HG02973 (cell line): ENCODE data around the gene WDR13.
A peak's percentile ranks its signal among the peaks of the same experiment; 100 is the strongest.
"Not testable (repeated sequence)": the region's sequence is repeated elsewhere in the genome, so short reads cannot be mapped to it uniquely, and the experiment has no call there.

ENCODE experiments used
- ATAC-seq: cut with Tn5 transposase; IDR thresholded peaks from one replicate; pipeline ENCODE4 v1.9.1; 2021; ENCODE audit warnings: moderate library complexity; ENCODE audit not compliant: unreplicated experiment

WDR13 gene

DNA sequence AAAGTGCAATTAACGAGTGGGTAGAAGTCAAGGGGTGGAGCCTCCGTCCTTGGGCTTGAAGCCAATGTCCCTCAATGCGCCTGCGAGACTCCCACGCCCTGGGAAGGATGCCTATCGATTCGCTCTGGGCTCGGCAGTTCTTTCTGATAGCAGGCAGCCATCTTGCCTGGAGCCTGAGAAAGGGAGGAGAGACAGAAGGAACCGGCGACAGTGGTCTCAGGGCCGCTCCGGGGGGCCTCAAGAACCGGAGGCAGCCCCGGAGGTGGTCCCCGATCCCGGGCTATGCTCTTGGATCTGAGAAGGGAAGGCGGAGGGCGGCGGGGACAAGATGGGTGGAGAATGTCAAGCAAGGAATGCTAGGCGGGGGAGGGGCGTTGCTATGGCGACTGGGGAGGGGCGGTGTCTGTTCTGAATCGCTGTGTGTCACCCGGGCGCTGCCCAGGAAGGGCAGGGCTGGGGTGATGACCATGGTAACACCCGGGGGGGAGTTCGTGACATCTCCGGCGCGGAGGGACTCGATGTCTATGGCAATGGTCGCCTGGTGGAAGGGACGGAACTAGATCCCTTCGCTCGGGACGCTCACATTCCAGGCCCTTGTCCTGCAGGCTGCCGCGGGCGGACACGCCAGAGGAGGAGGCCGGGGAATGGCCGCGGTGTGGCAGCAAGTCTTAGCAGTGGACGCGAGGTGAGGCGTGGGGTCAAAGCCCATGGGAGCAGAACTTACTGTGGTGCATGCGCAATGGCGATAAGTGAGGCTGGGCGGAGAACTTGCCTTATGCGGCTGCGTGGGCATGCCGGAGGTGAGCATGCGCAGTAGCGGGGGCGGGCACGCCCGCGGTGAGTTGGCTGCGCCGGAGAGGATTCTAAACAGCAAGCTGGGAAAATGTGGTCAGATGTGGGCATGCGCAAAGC, at the start of gene WDR13:
WDR13 (plus strand) TSS at position 140 of the 912 bp plus-strand sequence; CDS start at position 645, 505 bp downstream.
- peak; percentile 59 for ATAC-seq

DNA sequence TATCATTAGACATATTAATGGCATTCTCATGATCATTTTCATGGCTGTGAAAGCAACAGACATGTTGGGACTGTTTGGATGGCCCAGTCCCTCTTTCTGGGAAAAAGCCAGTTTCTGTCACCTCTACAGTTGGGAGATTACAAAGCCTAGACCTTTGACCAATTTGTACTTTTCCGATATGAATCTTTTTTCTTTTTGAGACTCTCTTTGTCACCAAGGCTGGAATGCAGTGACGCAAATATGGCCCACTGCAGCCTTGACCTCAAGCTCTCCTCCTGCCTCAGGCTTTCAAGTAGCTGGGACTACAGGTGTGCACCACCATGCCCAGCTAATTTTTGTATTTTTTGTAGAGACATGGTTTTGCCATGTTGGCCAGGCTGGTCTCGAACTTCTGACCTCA, 48.4 kb upstream of the WDR13 start:
- ATAC-seq = no peak

DNA sequence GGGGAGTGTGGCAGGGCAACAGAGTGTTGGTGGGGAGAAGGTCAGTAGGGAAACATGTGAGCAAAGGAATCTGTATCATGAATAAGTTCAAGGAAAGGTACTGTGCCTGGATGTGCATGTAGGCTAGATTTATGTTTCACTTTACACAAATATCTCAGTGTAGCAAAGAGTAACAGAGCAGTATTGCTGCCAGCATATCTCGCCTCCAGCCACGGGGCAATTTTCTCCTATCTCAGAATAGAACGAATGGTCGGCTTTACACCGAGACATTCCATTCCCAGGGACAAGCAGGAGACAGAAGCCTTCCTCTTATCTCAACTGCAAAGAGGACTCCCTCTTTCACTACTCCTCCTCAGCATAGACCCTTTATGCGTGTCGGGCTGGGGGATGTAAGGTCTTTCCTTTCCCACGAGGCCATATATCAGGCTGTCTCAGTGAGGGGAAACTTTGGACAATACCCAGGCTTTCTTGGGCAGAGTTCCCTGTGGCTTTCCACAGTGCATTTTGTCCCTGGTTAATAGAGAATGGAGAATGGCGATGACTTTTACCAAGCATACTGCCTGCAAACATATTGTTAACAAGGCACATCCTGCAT, 41.5 kb upstream of the WDR13 start:
- ATAC-seq = not testable (repeated sequence)

DNA sequence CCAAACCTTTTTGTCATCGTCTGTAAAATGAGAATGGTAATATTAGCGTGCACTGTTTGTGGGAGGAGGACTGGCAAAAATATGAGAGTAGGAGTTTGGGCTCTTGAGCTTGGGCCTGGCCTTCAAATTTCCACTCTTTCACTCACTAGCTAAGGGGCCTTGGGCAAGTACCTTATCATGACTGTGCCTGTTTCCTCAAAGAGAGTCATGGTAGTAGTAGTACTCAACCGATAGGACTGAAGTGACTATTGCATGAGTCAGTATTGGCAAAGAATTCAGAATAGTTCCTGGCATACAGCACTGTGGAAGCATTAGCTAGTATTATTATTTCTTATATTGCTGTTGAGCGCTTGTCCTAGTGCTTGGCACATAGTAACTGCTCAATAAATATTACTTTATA, 39.0 kb upstream of the WDR13 start:
- ATAC-seq = no peak

DNA sequence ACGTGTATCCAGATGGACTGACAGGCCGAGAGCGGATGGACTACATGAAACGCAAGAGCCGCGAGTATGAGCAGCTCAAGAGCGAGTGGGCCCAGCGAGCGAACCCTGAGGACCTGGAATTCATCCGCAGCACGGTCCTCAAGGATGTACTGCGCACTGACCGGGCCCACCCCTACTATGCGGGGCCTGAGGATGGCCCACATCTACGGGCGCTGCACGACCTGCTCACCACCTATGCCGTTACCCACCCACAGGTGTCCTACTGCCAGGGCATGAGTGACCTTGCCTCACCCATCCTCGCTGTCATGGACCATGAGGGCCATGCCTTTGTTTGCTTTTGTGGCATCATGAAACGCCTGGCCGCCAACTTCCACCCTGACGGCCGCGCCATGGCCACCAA, 37.7 kb upstream of the WDR13 start:
- ATAC-seq = no peak

DNA sequence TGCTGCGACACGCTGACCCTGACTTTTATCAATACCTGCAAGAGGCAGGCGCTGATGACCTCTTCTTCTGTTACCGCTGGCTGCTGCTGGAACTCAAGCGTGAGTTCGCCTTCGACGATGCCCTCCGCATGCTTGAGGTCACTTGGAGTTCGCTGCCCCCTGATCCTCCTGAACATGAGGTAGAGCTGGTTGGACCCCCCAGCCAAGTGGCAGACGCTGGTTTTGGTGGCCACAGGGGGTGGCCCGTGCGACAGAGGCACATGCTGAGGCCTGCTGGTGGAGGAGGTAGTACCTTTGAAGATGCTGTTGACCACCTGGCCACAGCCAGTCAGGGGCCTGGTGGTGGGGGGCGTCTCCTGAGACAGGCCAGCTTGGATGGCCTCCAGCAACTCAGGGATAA, 37.2 kb upstream of the WDR13 start:
- no peak for ATAC-seq

DNA sequence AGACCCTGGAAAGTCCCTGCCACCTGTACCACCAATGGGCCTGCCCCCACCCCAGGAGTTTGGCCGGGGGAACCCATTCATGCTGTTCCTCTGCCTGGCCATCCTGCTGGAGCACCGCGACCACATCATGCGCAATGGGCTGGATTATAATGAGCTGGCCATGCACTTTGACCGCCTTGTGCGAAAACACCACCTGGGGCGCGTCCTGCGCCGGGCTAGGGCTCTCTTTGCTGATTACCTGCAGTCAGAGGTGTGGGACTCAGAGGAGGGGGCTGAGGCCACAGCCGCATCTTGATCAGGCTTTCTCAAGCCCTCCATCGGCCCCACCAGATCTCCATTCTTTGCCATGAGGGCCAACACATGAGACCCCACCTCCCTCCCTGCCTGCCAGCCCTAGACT, 36.6 kb upstream of the WDR13 start:
- ATAC-seq = no peak

DNA sequence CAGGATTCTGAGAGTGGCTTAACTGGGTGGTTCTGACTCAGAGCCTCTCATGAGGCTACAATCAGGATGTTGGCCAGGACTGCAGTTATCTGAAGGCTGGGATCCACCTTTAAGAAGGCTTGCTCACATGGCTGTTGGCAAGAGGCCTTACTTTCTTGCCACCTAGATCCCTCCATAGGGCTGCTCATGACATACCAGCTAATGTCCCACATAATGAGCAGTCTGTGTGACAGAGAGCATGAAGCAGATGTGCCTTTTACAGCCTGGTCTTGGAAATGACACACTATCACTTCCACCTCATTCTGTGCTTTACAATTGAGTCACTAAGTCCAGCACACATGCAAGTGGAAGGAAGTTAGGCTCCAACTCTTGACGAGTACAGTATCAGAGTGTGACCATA, 27.3 kb upstream of the WDR13 start:
- ATAC-seq = peak; percentile 50

DNA sequence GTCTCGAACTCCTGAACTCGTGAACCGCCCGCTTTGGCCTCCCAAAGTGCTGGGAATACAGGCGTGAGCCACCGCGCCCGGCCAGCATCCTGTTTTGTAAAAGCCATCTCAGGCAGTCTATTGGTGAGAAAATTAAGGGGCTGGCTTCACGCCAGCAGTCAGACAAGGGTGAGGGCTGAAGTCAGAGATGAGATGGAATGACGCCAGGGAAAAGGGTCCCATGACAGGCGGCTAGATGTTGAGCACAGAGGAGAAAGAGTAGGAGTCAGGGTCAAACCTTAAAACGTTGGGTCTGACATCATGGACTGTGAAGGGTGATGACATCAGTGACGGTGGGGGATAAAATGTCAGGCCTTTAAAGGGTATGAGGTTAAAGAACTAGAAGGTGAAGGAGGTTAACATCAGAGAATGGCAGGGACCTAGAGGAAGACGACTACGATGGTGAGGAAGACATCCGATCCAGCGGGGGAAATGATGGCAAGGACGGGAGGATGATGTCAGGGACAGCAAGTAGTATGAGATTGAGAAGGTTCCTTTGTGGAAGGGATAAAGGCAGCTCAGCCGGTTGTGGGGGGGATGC, 23.5 kb upstream of the WDR13 start:
- ATAC-seq = peak; percentile 24

DNA sequence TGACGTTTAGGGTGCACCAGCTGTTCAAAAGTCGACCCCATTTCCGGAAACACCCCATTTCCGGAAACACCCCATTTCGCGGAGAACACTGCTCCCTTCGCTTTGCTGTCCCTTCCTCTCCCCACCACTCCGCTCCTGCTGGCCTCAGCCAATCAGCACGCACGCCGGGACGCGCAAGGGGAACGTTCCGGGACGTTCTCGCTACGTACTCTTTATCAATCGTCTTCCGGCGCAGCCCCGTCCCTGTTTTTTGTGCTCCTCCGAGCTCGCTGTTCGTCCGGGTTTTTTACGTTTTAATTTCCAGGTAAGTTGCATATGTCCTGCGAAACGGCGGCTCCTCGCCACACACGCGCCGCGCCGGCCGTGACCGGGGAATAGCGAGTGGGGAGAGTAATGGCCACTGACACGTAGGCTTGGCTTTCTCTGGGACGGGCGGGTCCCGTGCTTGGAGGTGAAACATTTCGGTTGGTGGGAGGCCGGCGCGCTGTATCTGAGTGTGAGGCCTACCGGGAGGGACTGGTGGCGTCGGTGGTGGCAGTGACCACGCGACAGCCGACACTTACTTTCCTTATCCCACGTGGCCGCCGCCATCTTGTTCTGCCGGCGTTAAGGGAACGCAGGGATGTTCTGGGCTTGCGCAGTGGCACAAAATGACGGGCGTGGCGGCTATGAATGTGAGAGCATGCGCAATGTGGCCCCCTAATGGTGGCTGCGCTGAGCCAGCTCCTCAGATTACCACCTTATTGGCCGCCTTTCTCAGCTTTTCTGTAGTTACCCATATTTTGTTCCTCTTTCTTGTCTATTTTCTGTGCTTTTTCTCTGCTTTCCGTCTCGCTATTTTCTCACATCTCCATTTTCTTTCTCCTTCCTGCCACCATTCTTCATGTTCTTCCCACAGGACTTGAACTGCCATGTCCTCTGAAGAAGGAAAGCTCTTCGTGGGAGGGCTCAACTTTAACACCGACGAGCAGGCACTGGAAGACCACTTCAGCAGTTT, 22.7 kb upstream of the WDR13 start, which contains the start of gene RBM3:
RBM3 (plus strand) TSS at position 215 of the 997 bp plus-strand sequence; CDS start at position 912, 697 bp downstream.
- peak; percentile 86 for ATAC-seq

DNA sequence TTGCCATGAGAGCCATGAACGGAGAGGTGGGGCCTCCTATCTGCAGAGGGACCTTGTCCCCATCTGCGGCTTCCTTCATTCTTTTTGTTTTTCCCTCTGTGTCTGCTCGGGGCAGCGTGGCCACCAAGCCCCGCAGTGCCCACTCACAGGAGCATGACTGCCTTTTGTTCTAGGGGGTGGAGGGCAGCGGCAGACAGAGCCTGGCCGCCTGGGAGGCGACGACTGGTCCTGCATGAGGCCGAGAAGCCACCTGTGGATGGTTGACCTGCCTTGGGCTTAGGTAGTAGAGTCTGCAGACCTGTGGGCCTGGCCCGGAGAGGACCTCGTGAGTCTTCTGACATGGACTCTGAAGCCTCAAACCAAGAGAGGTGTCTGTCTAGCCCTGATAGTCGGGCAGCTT, 21.6 kb upstream of the WDR13 start:
- ATAC-seq = no peak

DNA sequence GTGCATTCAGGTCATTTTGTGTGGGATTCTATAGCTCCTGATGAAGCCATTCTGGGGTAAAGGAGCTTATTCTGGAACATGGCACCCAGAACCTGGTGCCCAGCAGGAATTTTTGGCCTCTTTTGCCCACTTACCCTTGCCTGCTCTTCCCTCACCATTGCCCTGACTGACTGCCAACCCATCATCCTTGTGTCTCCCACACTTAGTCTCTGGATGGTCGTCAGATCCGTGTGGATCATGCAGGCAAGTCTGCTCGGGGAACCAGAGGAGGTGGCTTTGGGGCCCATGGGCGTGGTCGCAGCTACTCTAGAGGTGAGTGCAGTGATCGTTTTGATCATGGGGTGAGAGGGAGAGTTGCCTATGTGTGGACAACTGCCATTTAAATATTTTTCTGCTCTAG, 21.2 kb upstream of the WDR13 start:
- ATAC-seq = no peak

DNA sequence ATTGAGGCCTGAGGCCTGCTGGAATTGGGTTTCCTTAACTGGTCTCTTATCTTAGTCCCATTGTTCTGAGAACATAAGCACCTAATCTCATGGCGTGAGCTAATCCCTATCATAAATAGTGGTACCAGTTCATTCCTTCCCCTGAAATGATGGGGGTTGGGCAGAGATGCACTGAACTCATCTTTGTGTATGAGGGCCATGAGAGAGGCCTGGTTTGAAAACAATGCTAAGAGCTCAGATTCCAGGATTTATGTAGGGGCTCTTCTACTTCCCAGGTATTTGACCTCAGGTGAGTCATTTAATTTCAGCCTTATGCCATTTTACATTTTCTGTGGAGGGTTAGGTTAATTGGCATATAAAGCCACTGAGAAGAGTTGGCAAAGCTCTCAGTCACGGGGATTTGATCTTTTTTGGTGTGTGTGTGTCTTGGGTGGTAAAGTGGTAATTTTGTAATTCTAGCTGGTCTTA, 18.6 kb upstream of the WDR13 start:
- ATAC-seq = no peak

DNA sequence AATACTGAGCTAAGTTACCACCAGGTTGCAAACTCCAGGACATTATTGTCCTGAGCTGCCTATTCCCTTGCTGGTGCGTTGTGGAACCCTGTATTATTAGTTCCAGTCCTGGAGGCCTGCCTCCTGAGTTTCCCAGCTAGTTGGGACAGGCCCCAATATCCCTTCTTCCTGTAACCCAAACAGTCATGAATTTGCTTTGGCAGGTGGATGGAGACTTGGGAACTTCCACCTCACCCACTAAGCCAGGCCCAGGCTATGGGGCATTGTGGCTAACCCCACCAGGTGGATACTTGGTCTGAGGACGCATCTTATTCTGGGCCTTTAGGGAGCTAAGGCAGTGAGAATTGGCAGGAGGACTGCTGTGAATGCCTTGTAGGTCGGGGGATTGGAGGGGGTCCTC, 18.0 kb upstream of the WDR13 start:
- ATAC-seq = no peak

DNA sequence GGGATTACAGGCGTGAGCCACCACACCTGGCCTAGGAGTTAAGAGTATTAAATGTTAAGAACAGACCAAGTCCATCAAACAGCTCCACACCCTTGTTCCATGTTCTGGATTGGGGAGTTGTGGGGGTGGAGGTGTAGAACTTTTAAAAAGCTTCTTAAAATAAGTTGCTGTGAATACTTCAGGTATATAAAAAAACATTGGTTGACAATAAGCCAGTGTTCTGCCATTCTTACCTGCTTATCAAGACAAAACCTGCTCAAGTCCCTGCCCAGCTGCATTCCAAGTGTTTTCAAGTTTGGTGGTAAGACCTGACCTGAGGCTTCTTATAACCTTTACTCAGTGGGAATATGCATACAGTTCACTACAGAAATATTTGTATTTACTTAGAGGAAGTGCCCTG, 16.6 kb upstream of the WDR13 start:
- ATAC-seq = no peak

DNA sequence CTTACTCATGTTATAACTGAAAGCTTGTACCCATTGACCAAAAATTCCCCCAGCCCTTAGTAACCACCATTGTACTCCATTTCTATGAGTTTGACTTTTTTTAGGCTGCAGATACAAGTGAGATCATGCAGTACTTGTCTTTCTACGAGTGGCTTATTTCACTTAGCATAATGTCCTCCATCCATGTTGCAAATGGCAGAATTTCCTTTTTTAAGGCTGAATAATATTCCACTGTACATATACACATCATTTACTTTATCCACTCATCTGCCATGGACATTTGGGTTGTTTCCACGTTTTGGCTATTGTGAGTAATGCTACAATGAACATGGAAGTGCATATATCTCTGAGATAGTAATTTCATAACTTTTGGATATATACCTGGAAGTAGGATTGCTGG, 12.6 kb upstream of the WDR13 start:
- ATAC-seq = no peak

DNA sequence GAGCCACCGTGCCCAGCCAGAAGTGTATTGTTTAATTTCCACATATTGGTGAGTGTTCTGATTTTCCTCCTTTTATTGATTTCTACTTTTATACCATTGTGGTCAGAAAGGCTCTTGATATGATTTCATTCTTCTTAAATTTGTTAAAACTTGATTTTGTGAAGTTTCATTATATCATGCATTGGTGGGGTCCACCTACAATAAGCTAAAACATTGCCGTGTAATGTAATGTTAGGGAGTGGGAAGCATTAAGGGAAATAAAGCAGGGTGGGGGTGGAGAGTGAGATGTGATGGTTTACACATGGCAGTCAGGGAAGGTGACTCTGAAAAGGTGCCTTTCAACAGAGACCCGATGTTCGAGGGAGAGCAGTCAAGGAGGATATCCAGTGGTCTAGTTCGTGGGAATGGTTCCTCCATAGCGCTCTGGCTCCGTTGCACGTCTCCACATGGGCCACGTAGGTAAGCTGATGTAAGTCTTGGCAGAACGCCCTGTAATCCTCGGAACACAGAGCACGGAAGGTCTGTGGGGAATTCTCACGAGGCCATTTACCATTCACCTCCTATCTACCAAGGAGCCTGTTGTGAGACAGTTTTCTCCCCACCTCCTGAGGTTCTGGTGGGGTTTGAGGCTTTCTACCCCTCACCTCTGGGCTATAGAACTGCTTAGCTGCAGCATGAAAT, 7.7 kb upstream of the WDR13 start:
- no peak for ATAC-seq

DNA sequence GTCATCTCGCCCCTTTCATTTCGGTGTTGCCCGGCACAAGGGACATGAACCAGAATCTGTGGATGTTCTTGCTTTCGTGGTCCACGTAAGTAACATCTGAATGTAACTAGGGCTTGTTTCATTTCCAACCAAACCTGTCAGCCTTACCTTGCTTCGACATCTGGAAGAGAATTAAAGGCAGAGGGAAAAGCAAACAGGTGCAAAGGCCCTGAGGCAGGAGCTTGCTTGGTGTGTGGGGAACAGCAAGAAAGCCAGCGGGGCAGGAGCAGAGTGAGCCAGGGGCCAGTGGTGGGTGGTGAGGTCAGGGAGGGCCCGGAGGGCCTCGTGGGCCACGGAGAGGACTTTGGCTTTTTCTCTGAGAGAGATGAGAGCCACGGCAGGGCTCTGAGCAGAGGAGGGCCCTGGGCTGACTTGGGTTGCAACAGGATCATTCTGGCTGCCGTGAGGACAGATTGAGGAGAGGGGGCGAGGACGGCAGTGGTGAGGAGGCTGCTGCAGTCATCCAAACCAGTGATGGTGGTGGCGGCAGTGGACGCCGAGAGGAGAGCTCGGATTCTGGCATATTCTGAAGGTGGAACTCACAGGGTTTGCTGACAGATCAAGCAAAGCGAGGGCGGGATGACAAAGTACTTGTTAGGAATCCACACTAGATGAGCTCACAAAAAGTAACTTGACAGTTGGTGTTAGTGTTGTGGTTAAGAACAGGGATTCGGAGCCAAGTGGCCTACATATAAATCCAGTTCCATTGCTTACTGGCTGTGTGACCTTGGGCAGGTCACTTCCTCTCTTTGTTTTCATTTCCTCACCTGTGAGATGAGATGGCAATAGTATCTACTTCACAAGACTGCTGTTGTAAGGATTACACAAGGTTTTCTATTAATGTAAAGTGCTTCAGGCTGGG, 6.8 kb upstream of the WDR13 start:
- no peak for ATAC-seq

DNA sequence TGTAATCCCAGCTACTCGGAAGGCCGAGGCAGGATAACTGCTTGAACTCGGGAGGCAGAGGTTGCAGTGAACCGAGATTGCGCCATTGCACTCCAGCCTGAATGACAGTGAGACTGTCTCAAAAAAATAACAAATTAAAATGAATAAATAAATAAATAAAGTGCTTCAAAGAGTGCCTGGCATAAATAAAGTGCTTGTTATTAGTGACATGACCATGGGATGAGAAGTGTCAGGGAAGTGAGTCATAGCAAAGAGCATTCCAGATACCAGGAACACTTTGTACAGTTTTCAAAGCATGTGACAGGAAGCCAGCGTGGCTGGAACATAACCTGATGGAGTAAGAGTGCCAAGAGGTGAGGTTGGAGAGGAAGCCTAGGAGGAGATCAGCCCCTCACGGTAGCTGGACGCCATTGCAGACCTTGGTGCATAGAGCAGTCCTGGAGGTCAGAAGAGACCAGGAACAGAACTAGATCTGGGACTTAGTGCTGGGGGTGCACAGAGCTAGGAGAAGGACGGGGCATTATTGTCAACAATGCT, 6.0 kb upstream of the WDR13 start:
- ATAC-seq = no peak
